Stimulated activated naive B cell treated with anti-CD40 and anti-IgM and Interleukin-4, amounts not matched to agents 10 μg/mL and 1 μg/mL and 100 μg/mL, for 72 hours (primary cell): ENCODE results near the gene CERK.

Source experiments
- ATAC-seq, 2 donors: fragments of 150-1000 bp; cut with Tn5 transposase; replicated peaks; 2 replicates each; pipeline ENCODE4 v1.10.0; 2021; ENCODE audit warnings: moderate library complexity in 1 of 2
- DNase-seq: peaks from one replicate; pipeline ENCODE4 v3.0.0; 2021
- H3K27ac Mint-ChIP-seq: one replicate; pipeline ENCODE4 v1.8.0; 2022; ENCODE audit warnings: mild to moderate bottlenecking, mixed read lengths
- H3K27me3 Mint-ChIP-seq, 2 donors: one replicate each; pipeline ENCODE4 v1.8.0; 2022; ENCODE audit warnings: mixed read lengths in 2 of 2
- H3K36me3 Mint-ChIP-seq, 2 donors: one replicate each; pipeline ENCODE4 v1.8.0; 2022; ENCODE audit warnings: mixed read lengths in 2 of 2, mild to moderate bottlenecking in 1 of 2
- H3K4me1 Mint-ChIP-seq, 2 donors: one replicate each; pipeline ENCODE4 v1.8.0; 2022; ENCODE audit warnings: mixed read lengths in 2 of 2, mild to moderate bottlenecking in 1 of 2
- H3K4me3 Mint-ChIP-seq, 2 donors: one replicate each; pipeline ENCODE4 v1.8.0; 2022; ENCODE audit warnings: mild to moderate bottlenecking in 2 of 2, mixed read lengths in 2 of 2, moderate library complexity in 1 of 2
- H3K9me3 Mint-ChIP-seq, 2 donors: one replicate each; pipeline ENCODE4 v1.8.0; 2022; ENCODE audit warnings: mixed read lengths in 2 of 2, mild to moderate bottlenecking in 1 of 2

CERK gene

GRCh38 chr22:46703171-46703995, 34.7 kb downstream of the CERK start:
- H3K4me1 Mint-ChIP-seq, result peaks cover 2 to 5% of the 10 kb centered on the region in 2 donors
- DNase-seq (no peak), ATAC-seq (no peak)
- peak overlapping the region; percentile 51 for H3K27ac Mint-ChIP-seq
- peaks cover 57 to 73% of the 10 kb centered on the region in 2 donors for H3K36me3 Mint-ChIP-seq
- H3K27me3 Mint-ChIP-seq, result no peaks in the 10 kb centered on the region
- no peaks in the 10 kb centered on the region for H3K9me3 Mint-ChIP-seq
- H3K4me3 Mint-ChIP-seq, result no peak overlapping the region

GRCh38 chr22:46701262-46701661, 36.8 kb downstream of the CERK start:
- Mint-ChIP-seq H3K9me3 (no peaks in the 10 kb centered on the region), H3K4me1 (peaks cover 2 to 3% of the 10 kb centered on the region in 2 donors), H3K27ac (no peak overlapping the region), H3K27me3 (no peaks in the 10 kb centered on the region), H3K36me3 (peaks cover 41 to 65% of the 10 kb centered on the region in 2 donors), H3K4me3 (no peak overlapping the region)
- ATAC-seq, result no peak
- DNase-seq, result no peak

- DNase-seq (no peak), ATAC-seq (no peak)
- H3K4me1 Mint-ChIP-seq, result peaks cover 0 to 2% of the 10 kb centered on the region in 2 donors
- no peaks in the 10 kb centered on the region for H3K9me3 Mint-ChIP-seq
- no peak overlapping the region for H3K4me3 Mint-ChIP-seq
- H3K27ac Mint-ChIP-seq, result no peak overlapping the region
- peaks cover 48 to 63% of the 10 kb centered on the region in 2 donors for H3K36me3 Mint-ChIP-seq
- H3K27me3 Mint-ChIP-seq, result no peaks in the 10 kb centered on the region
Measured at GRCh38 chr22:46699091-46699490, 39.0 kb downstream of the CERK start.

GRCh38 chr22:46697811-46698515, 40.1 kb downstream of the CERK start:
- Mint-ChIP-seq H3K27me3 (no peaks in the 10 kb centered on the region), H3K4me3 (no peak overlapping the region), H3K27ac (no peak overlapping the region), H3K36me3 (peaks cover 44 to 53% of the 10 kb centered on the region in 2 donors), H3K4me1 (peaks cover 0 to 2% of the 10 kb centered on the region in 2 donors), H3K9me3 (no peaks in the 10 kb centered on the region)
- no peak for DNase-seq
- ATAC-seq, result no peak

GRCh38 chr22:46696614-46697013, 41.4 kb downstream of the CERK start:
- Mint-ChIP-seq H3K9me3 (no peaks in the 10 kb centered on the region), H3K4me1 (no peaks in the 10 kb centered on the region), H3K4me3 (no peak overlapping the region), H3K27ac (no peak overlapping the region), H3K36me3 (peaks cover 50 to 55% of the 10 kb centered on the region in 2 donors), H3K27me3 (no peaks in the 10 kb centered on the region)
- no peak for DNase-seq
- ATAC-seq, result no peak

- ATAC-seq, result no peak
- Mint-ChIP-seq H3K27ac (no peak overlapping the region), H3K36me3 (peaks cover 52 to 56% of the 10 kb centered on the region in 2 donors), H3K9me3 (no peaks in the 10 kb centered on the region), H3K4me3 (no peak overlapping the region), H3K4me1 (no peaks in the 10 kb centered on the region), H3K27me3 (no peaks in the 10 kb centered on the region)
- DNase-seq, result no peak
Measured at GRCh38 chr22:46696229-46696518, 41.9 kb downstream of the CERK start.

GRCh38 chr22:46695346-46696228, 42.5 kb downstream of the CERK start:
- Mint-ChIP-seq H3K9me3 (no peaks in the 10 kb centered on the region), H3K4me1 (no peaks in the 10 kb centered on the region), H3K27ac (no peak overlapping the region), H3K27me3 (no peaks in the 10 kb centered on the region), H3K4me3 (no peak overlapping the region), H3K36me3 (peaks cover 55 to 59% of the 10 kb centered on the region in 2 donors)
- DNase-seq (no peak), ATAC-seq (no peak)

GRCh38 chr22:46694416-46695170, 43.5 kb downstream of the CERK start:
- Mint-ChIP-seq H3K9me3 (no peaks in the 10 kb centered on the region), H3K27ac (peak overlapping the region; percentile 14), H3K36me3 (peaks cover 60 to 63% of the 10 kb centered on the region in 2 donors), H3K27me3 (peaks cover under 1 to 1% of the 10 kb centered on the region in 2 donors), H3K4me1 (no peaks in the 10 kb centered on the region), H3K4me3 (no peak overlapping the region)
- DNase-seq (no peak), ATAC-seq (no peak)

- Mint-ChIP-seq H3K36me3 (peaks cover 60 to 63% of the 10 kb centered on the region in 2 donors), H3K27me3 (peaks cover 4 to 5% of the 10 kb centered on the region in 2 donors), H3K4me1 (peaks cover 0 to under 1% of the 10 kb centered on the region in 2 donors), H3K27ac (no peak overlapping the region), H3K4me3 (no peak overlapping the region), H3K9me3 (no peaks in the 10 kb centered on the region)
- DNase-seq, result no peak
- no peak for ATAC-seq
Measured at GRCh38 chr22:46693634-46694415, 44.2 kb downstream of the CERK start.

GRCh38 chr22:46691571-46691970, 46.5 kb downstream of the CERK start:
- Mint-ChIP-seq H3K27me3 (peaks cover 4 to 5% of the 10 kb centered on the region in 2 donors), H3K36me3 (peaks cover 63 to 71% of the 10 kb centered on the region in 2 donors), H3K4me1 (peaks cover 0 to 3% of the 10 kb centered on the region in 2 donors), H3K27ac (no peak overlapping the region), H3K9me3 (no peaks in the 10 kb centered on the region), H3K4me3 (no peak overlapping the region)
- DNase-seq (no peak), ATAC-seq (no peak)

GRCh38 chr22:46690146-46690545, 47.9 kb downstream of the CERK start:
- no peak for ATAC-seq

GRCh38 chr22:46688949-46689348, 49.1 kb downstream of the CERK start:
- DNase-seq (no peak), ATAC-seq (no peak)
- no peak overlapping the region for H3K4me3 Mint-ChIP-seq
- peak overlapping the region; percentile 31 for H3K27ac Mint-ChIP-seq
- peaks cover 55 to 56% of the 10 kb centered on the region in 2 donors for H3K36me3 Mint-ChIP-seq
- peaks cover 24 to 25% of the 10 kb centered on the region in 2 donors for H3K4me1 Mint-ChIP-seq
- H3K9me3 Mint-ChIP-seq, result no peaks in the 10 kb centered on the region
- H3K27me3 Mint-ChIP-seq, result peaks cover 4 to 5% of the 10 kb centered on the region in 2 donors

More at GRCh38 chr22:46690146-46690545, 47.9 kb downstream of the CERK start:
- Mint-ChIP-seq H3K27me3 (peaks cover 4 to 5% of the 10 kb centered on the region in 2 donors), H3K4me1 (peaks cover 13% of the 10 kb centered on the region in 2 donors), H3K36me3 (peaks cover 64 to 67% of the 10 kb centered on the region in 2 donors), H3K27ac (no peak overlapping the region), H3K9me3 (no peaks in the 10 kb centered on the region), H3K4me3 (no peak overlapping the region)
- no peak for DNase-seq

- peaks cover 54% of the 10 kb centered on the region in 2 donors for H3K36me3 Mint-ChIP-seq
- peaks cover 27 to 37% of the 10 kb centered on the region in 2 donors for H3K4me1 Mint-ChIP-seq
- ATAC-seq (no peak), DNase-seq (no peak)
- no peaks in the 10 kb centered on the region for H3K9me3 Mint-ChIP-seq
- peaks cover 4 to 5% of the 10 kb centered on the region in 2 donors for H3K27me3 Mint-ChIP-seq
- H3K27ac Mint-ChIP-seq, result no peak overlapping the region
- no peak overlapping the region for H3K4me3 Mint-ChIP-seq
Measured at GRCh38 chr22:46687460-46687859, 50.6 kb downstream of the CERK start.
